CD1c-positive myeloid dendritic cell (primary cell): ENCODE results near the gene IGF2.
"Not testable (repeated sequence)": the region's sequence is repeated elsewhere in the genome, so short reads cannot be mapped to it uniquely, and the experiment has no call there.

Experiments
- DNase-seq: peaks from one replicate; pipeline ENCODE4 v3.0.0-alpha.2; 2016; ENCODE audit errors: extremely low spot score

Gene IGF2

DNA sequence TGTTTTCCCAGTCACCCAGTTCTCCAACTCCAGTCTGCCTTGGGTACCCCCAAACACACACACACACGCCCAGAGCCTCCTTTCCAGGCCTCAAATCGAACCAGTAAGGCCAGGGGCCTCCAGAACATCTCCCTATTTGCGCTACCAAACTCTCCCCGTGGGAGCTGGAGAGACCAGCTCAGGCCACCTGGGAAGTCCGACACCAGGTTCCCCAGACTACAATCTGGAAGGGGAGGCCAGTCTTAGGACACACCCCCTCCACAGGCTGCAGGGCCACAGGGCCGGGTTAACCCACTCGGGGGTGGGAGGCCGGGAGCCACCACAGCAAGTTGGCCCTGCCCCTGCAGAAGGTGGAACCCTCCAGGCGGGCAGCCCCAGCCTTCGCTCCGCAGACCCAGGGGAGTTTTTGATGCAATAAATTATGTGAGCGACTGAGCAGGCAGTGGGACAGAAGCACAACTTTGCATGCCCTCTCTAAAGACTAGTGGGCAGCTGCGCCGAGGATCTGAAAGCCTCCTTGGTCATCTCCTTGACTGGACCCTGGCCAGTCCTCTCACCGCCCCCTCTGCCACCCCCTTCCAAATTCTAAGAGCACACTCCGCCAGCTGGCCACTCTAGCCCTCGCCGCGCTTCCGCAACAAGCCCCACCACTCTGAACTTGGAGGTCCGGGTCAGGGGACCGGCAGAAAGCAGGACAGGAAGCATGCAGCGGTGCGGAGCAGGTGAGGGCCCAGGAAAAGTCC, 2.8 kb downstream of the IGF2 start:
- DNase-seq = no peak

DNA sequence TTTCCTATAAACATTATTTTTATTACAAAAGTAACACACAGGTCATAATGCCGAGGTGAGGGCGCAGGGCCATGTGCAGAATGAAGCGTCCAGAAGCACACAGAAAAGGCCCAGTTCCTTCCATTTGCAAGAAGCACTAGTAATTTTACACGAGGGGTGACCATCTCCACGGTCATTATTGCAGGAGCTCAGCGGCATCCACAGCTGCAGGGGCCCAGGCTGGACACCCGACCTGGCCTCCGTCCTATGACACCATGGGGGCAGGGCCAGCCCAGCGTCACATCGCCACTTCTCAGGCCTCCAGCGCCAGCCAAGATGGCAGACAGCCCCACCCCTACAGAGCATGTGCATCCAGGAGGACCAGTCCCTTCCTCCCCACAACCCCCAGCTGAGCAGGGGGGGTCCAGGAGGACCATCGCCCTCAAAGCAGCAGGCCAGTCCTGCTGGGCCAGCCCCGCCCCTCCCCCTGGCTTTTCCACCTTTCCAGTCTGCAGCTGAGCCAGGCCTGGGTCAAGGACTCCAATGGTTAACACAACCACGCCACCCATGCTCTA, 3.5 kb downstream of the IGF2 start:
- no peak for DNase-seq

DNA sequence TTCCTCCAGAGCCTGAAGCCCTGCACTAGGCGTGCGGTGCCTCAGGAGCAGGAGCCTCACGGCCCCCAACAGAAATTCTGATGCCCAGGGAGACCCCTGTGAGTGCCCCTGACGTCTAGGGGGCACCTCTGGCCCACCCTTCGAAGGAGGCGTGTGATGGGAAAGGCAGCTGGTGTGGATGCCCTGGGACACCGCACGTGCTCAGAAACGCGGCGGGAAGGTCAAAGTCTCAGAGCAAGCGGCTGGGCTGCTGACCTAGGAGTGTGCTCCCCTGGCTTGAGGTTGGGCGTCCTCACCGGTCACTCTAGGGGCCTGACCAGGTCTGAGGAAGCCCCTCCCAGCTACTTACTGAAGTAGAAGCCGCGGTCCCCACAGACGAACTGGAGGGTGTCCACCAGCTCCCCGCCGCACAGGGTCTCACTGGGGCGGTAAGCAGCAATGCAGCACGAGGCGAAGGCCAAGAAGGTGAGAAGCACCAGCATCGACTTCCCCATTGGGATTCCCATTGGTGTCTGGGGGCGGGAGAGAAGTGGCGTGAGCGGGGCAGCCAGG, 4.1 kb downstream of the IGF2 start:
- DNase-seq = no peak

DNA sequence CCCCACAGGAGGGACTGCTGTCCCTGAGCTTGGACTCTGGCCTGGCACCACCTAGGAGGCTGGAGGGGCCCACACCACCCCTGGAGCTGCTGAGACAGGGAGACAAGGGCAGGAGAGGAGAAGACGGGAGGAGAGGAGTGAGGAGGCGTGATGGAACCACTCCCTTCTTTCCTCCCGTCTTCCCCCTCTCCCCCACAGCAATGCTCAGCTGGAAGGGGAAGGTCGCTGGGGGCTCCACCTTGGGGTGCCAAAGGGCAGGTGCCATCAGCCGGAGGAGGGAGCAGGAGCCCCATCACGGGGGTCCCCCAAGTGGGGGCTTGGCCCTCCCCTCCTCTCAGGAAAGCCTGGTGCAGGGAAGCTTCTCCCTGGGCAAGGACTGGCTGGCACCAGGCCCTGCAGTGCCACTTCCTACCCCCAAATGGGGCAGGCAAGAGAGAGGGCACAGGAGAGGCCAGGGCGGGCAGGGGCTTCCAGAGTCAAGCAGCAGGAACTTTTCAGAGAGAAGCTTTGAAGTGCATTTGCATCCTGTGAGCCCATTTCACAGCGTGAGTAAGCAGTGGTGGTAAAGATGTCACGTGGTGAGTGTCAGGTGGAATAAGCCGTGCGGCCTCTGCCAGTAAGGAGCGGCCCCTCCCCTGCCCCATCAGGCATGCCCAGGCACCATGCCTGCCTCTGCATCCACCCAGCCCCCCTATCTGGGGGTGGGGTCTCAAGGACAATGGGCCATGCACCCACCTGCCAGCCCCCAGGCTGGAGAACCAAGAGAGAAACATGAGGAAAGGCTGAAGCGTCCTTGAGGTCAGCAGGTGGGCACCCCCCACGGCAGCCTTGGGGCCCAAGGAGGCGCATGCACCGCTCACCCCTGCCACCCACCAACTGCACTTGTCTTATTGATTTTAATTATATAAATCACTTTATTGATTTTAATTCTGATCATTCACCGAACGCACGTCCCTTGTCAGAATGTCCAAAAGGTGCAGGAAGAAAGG, 4.9 kb downstream of the IGF2 start:
- no peak for DNase-seq

DNA sequence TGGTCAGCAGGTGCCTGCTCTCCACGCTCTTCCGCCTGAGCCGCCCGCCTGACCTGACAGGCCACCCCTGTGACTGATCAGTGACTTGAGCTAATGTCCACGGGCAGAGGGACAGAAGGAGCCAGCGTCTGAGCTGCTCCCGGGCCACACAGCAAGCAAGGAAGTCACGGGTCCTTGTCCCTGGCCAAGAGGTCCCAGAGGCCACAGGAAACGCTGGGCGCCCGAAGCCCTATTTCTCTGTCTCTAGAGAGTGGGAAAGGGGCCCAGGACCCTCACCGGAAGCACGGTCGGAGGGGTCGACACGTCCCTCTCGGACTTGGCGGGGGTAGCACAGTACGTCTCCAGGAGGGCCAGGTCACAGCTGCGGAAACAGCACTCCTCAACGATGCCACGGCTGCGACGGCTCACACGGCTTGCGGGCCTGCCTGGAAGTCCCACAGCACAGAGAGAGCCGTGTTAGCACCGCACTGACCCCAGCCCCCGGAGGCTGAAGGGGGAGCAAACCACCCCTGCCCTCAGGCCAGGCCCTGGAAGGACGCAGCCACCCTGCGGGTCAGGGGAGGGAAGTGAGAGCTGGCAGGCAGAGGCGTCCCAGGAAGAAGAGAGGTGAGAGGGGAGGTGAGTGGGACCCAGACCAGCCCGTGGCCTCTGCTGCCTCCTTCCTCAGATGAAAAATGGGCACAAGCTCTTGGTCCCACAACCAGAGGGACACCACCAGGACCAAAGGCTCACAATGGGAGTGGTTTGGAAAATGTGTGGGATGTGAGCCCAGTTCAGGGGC, 5.8 kb downstream of the IGF2 start:
- DNase-seq = no peak

DNA sequence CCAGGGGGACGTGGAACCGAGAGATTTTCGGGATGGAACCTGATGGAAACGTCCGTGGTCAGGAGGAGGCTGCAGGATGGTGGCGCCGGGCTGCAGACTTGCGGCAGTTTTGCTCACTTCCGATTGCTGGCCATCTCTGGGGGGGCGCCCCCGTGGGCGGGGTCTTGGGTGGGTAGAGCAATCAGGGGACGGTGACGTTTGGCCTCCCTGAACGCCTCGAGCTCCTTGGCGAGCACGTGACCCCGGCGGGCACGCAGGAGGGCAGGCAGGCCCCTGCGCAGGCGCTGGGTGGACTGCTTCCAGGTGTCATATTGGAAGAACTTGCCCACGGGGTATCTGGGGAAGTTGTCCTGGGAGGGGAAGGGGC, 6.3 kb downstream of the IGF2 start:
- DNase-seq = no peak

DNA sequence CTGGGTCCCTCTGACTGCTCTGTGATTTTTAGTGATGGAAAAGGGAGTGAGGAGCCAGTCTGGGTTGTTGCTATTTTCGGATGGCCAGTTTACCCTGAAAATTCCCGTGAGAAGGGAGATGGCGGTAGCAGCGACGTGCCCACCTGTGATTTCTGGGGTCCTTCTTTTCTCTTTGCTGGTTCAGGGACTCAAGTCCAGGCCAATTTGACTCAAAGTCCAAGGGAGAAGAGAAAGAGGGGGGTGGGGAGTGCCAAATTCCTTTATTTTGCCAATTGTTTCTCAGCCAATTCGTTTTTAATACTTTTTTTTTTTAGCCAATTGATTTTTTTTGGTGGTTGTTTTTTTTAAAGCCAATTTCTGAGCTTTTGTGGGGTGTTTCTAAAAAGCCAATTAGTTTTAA, 6.9 kb downstream of the IGF2 start:
- no peak for DNase-seq

DNA sequence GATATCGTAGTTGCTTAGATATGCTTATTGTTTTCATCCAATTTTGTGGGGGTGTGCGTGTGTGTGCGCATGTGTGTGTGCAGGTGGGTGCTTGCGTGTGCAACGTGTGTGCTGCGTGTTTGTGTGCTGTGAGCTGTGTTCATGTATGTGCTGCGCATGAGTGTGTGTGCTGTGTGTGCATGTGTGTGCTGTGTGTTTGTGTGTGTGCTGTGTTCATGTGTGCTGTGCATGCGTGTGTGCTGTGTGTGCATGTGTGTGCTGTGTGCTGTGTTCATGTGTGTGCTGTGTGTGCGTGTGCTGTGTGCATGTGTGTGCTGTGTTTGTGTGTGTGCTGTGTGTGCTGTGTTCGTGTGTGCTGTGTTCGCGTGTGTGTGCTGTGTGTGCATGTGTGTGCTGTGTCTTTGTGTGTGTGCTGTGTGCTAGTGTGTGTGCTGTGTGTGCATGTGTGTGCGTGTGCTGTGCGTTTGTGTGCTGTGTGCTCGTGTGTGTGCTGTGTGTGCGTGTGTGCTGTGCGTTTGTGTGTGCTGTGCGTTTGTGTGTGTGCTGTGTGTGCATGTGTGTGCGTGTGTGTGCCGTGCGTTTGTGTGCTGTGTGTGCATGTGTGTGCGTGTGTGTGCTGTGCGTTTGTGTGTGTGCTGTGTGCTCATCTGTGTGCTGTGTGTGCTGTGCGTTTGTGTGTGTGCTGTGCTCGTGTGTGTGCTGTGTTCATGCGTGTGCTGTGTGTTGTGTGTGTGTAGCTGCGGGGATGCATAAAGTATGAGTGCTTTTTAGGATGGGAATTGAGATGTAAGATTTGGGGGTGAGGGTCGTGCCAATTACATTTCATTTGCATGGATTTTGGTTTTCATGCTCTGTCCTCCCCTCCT, 7.6 kb downstream of the IGF2 start:
- no peak for DNase-seq

DNA sequence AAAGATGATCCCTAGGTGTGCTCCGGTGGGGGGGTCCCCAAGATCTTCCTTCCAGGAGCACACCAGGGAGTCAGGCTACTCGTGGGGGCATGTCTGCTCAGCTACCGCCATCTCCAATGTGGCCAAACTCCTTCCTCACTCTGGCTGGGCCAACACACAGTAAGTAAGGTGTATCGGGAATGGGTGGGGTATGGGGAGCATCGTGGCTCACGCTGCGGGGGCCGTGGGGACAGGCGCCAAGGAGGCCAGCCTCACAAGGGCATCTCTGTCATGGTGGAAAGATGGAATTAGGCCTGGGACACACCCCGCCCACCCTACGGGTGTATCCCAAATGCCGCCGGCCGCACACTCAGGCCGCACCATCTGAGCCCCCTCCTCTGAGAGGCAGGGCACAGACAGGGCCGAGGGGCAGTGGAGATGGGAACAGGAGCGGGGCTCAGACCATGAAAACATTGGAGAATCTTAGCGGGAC, 8.3 kb downstream of the IGF2 start:
- DNase-seq = no peak

DNA sequence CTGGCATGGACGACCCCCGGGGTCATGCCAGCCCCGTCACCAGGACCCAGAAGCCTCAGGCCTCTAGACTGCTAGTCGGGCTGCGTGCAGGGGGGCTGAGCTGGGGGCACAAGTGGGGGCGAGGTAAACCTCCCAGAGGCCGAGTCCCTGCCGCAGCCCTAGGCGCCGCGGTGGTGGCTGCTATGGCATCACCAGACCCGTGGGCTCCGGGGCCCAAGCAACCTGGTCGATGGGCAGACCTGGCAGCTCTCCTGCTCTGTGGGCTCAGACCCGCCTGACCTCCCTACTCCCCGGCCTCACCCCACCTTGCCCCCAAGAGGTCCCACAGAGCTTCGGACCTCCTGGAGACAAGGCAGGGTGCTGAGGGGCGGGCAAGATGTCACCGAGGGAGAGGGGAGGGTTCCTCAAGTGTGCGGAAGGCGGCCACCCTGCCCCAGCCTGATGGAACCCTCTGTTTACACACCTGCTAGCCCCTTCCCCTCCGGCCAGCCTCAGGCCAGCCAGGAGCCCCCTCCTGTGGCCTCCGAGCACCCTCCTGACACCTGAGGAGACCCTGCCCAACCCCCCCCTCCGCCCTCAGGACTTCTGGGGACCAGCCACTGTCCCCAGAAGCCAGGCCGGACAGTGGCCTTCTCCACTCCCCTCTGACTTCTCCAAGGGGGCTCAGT, 9.4 kb downstream of the IGF2 start:
- DNase-seq = no peak

DNA sequence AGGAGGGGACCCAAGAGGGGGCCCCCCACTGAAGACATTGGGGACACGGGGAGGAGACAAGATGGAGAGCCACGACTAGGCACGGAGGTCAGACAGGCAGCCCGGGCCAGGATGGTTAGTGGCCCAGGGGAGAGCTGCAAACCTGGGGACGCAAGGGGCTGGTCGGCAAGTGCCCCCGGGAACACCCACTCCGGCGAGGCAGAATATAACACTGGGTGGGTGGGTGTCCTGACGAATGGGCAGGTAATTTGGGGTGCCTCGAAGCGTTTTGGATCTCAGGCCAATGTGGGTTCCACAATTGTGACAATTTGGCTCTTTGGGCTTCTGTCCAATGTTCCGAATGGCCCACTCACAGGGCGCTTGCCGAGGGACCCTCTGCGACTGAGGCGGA, 9.9 kb downstream of the IGF2 start:
- DNase-seq = no peak

DNA sequence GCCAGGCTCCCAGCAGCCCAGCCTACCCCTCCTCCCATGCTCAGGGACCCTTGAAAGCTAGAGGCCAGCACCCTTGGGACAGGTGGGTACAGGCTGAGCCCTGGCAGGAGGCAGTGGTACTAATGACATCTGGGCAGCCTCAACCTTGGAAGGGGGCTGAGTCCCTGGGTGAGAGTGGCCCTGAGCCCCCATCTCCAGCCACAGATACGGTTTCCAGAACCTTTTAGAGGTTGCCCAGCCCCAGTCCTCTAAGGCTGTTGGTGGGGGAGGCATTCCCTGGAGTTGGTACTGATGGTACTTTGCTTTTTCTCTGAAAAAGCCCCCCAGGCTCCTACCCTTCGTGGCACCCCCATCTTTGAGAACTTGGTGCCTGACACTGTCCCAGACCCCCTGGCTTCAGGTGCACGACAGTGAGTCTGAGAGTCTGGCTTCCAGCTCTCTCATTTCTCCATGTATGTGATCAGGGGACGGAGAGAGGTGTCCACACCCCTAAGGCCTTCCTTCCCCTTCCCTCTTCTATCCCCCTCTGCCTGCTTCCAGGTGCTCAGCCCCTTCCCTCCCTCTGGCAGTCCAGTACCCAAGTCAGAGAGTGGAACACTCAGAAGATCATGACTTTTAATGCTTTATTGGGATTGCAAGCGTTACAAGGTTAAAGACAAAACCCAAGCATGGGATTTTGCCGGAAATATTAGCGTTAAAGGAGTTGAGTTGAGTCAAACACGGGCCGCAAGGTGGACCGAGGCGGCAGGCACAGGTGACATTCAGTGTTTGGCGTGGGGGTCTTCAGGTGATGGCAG, 10.5 kb downstream of the IGF2 start:
- no peak for DNase-seq

DNA sequence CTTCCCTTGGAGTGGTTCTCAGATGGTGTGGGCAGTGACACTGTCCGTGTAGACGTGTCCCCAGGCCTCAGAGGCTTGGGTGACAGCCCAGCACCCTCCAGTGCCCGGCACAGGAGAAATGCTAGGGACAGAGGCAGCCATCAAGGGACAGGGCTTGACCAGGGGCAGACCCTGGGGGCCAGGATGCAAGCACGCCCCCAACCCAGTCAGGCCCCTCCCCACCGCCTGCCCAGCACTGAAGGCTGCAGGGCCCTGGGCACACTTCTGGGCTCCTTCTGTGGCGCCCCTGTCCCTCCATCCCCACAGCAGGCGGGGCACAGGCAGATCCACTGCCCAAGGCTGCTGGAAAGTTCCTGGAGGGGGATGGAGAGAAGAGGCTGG, 11.1 kb downstream of the IGF2 start:
- DNase-seq = no peak

DNA sequence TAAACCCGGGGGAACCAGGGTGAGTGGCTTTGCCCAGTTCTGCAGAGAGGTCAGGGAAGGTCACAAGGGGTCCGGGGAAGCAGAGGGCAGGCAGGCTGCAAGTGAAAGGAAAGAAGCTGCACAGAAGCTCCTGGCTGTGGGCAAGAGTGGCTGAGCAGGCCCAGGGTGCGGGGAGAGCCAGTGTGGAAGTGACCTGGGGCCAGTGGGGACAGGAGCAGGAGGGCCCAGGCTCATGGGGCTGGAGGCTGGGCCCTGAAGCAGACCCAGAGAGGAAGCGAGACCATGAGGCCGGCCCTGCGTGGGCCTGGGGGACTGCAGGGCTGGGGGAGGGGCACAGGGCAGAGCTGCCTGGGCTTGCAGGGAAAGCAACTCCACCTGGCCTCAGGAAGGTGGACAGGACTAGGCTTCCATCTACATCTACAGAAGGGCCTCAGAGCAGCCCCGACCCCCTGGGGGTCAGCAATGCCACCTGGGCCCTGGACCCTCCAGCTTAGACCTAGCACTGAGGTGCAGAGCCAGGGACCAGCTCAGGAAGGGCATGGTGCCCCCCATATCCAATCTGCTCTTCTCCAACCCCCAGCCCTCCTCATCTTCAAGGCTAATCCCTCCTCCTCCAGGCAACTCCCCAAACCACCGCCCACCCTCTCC, 11.6 kb downstream of the IGF2 start:
- no peak for DNase-seq

DNA sequence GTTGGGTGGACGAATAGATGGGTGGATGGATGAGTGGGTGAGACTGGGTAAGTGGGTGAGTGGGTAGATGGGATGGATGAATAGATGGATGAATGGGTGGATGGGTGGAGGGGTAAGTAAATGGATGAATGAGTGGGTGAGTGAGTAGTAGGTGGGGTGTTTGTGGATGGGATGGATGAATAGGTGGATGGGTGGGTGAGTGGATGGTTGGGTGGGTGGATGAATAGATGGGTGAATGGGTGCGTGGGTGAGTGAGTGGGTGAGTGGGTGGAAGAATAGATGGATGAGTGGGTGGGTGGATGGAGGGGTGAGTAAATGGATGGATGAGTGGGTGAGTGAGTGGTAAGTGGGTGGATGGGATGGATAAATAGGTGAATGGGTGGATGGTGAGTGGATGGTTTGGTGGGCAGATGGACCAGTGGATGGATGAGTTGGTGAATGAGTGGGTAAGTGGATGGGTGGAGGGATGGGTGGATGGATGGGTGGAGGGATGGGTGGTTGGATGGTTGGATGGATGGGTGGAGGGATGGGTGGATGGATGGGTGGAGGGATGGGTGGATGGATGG, 12.6 kb downstream of the IGF2 start:
- DNase-seq = no peak

DNA sequence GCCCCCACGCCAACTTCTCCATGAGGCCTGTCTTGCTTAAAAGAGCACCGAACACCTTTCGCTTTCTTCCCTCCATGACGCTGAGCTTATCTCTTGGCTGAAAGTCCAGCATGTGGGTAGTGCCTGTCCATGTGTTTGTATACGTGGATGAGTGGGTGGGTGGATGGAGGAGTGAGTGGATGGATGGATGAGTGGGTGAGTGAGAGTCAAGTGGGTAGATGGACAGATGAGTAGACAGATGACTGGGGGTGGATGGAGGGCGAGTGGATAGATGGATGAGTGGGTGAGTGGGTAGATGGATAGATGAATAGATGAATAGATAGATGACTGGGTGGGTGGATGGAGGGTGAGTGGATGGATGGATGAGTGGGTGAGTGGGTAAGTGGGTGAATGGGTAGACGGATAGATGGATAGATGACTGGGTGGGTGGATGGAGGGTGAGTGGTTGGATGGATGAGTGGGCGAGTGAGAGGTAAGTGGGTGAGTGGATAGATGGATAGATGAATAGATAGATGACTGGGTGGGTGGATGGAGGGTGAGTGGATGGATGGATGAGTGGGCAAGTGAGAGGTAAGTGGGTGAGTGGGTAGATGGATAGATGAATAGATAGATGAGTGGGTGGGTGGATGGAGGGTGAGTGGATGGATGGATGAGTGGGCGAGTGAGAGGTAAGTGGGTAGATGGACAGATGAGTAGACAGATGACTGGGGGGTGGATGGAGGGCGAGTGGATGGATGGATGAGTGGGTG, 14.3 kb downstream of the IGF2 start:
- not testable (repeated sequence) for DNase-seq

DNA sequence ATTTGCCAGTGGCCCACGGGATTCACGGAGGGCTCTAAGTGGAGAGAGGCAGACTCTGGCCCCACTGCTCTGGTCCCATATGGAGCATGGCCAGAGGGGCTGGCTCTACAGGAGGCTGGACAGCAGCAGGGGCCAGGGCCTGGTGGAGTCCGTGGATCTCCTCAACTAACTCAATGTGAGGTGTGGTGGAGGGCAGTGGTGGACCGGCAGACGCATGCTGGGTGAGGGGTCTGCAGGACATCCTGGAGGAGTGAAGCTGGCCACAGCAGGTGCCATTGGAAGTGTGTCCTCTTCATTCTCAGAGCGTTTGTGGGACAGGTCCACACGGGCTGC, 15.6 kb downstream of the IGF2 start:
- DNase-seq = no peak
